ENCODE results near the gene MACIR.

DNA sequence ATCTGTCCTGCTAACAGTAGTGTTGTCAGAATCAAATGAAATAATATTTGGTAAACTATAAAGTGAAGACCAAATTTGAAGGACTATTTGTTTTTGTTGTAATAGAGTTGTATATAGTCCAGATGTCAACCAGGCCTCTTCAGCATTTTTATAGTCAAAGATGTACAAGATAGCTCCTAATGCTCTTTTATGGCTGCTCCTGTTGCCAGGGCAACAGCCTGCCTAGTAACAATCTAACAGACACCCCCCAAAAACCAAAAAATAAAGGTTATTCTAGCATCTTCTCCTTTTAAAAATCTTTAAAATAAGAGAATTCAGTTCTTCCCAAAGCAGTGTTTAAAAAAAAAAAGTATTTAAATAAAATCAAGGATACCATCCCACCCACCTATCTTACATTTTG, 49.5 kb upstream of the MACIR start:
- TF ChIP-seq, protein P1, sequence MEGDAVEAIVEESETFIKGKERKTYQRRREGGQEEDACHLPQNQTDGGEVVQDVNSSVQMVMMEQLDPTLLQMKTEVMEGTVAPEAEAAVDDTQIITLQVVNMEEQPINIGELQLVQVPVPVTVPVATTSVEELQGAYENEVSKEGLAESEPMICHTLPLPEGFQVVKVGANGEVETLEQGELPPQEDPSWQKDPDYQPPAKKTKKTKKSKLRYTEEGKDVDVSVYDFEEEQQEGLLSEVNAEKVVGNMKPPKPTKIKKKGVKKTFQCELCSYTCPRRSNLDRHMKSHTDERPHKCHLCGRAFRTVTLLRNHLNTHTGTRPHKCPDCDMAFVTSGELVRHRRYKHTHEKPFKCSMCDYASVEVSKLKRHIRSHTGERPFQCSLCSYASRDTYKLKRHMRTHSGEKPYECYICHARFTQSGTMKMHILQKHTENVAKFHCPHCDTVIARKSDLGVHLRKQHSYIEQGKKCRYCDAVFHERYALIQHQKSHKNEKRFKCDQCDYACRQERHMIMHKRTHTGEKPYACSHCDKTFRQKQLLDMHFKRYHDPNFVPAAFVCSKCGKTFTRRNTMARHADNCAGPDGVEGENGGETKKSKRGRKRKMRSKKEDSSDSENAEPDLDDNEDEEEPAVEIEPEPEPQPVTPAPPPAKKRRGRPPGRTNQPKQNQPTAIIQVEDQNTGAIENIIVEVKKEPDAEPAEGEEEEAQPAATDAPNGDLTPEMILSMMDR (IDR thresholded peaks at IDR 0.05): no peak
- TF ChIP-seq POLR2A (IDR thresholded peaks at IDR 0.05) (no peak), POLR2AphosphoS5 (IDR thresholded peaks at IDR 0.05) (no peak), EP300 (IDR thresholded peaks at IDR 0.05; ENCODE audit: low read depth) (no peak)
